ENCODE results near the gene HAUS7.

DNA sequence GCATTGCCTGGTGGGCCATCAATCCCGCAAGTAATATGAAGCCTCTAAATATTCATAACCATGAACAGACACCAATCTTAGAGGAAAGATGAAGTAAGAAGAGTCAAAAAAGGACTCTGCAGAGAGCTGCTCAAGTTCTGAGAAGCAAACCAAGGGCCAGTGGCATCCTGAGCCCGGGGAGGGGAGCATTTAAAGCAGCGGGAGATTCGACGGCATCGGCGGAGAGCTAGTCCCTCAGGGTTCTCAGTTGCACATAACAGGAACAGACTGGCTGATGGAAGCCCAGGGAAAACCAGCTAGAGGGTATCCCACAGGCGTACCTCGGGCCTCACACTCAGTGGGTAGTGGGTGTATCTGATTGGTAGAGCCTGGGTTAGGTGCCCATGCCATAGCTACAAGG is 64.4 kb downstream of the HAUS7 start:
- TF ChIP-seq, protein P1, sequence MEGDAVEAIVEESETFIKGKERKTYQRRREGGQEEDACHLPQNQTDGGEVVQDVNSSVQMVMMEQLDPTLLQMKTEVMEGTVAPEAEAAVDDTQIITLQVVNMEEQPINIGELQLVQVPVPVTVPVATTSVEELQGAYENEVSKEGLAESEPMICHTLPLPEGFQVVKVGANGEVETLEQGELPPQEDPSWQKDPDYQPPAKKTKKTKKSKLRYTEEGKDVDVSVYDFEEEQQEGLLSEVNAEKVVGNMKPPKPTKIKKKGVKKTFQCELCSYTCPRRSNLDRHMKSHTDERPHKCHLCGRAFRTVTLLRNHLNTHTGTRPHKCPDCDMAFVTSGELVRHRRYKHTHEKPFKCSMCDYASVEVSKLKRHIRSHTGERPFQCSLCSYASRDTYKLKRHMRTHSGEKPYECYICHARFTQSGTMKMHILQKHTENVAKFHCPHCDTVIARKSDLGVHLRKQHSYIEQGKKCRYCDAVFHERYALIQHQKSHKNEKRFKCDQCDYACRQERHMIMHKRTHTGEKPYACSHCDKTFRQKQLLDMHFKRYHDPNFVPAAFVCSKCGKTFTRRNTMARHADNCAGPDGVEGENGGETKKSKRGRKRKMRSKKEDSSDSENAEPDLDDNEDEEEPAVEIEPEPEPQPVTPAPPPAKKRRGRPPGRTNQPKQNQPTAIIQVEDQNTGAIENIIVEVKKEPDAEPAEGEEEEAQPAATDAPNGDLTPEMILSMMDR (IDR thresholded peaks at IDR 0.05), result no peak
- TF ChIP-seq EP300 (IDR thresholded peaks at IDR 0.05), result no peak
- TF ChIP-seq POLR2A (IDR thresholded peaks at IDR 0.05), result no peak
